ENCODE results near the gene VSIG2.

DNA sequence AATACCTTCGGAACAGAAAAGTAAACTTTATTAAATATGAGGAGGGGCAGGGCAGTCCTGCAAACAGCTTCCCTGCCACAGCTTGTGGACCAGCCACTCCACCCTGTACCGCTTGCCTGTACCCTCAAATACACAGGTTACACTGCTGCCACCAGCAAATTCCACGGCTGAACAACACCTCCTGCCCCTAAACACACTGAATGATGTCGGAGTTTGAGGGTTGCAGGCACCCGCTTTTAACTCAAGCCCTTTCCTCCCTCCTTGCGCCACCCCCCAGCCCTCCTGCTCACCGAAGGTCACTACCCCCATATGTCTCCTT lies 4.0 kb downstream of the VSIG2 start:
- no peak for TF ChIP-seq ZNF274 (IDR thresholded peaks at IDR 0.05; ENCODE audit: low read depth, low read length)
- no peak for TF ChIP-seq YY1 (IDR thresholded peaks at IDR 0.05; ENCODE audit: insufficient read depth, insufficient read length)

Data from NT2/D1 (cell line).